Activated CD8-positive, alpha-beta memory T cell treated with anti-CD3 and anti-CD28 coated beads, Interleukin-2, amount 50 U/mL, for 1 hour (primary cell): Measurements from ENCODE around the gene ATE1.
"Not testable (repeated sequence)": the region's sequence is repeated elsewhere in the genome, so short reads cannot be mapped to it uniquely, and the experiment has no call there.

Experiments used
- DNase-seq: peaks from one replicate; pipeline ENCODE4 v3.0.0-alpha.2; 2020; ENCODE audit errors: extremely low read depth

The ATE1 gene

GRCh38 chr10:121930268-121931085, 2.6 kb upstream of the ATE1 start:
- not testable (repeated sequence) for DNase-seq

GRCh38 chr10:121929585-121930267, 1.9 kb upstream of the ATE1 start:
- DNase-seq: not testable (repeated sequence)

GRCh38 chr10:121928528-121928884, 675 bp upstream of the ATE1 start:
- no peak for DNase-seq

GRCh38 chr10:121927318-121927840, 452 bp downstream of the ATE1 start:
- no peak for DNase-seq

- DNase-seq: no peak
These were observed 1.0 kb downstream of the ATE1 start for GRCh38 chr10:121926671-121927317.

GRCh38 chr10:121926157-121926556, 1.7 kb downstream of the ATE1 start:
- DNase-seq: no peak

- DNase-seq: no peak
These were observed 6.4 kb downstream of the ATE1 start for GRCh38 chr10:121921238-121921931.

- DNase-seq: no peak
These were observed 8.2 kb downstream of the ATE1 start for GRCh38 chr10:121919666-121920065.

- DNase-seq: not testable (repeated sequence)
These were observed 9.0 kb downstream of the ATE1 start for GRCh38 chr10:121918800-121919199.

GRCh38 chr10:121914661-121915060, 13.2 kb downstream of the ATE1 start:
- no peak for DNase-seq

GRCh38 chr10:121911421-121911697, 16.5 kb downstream of the ATE1 start:
- no peak for DNase-seq

GRCh38 chr10:121910673-121911420, 17.0 kb downstream of the ATE1 start:
- no peak for DNase-seq

GRCh38 chr10:121904888-121905287, 22.9 kb downstream of the ATE1 start:
- DNase-seq: no peak

GRCh38 chr10:121900443-121901174, 27.2 kb downstream of the ATE1 start:
- no peak for DNase-seq

GRCh38 chr10:121899727-121900126, 28.1 kb downstream of the ATE1 start:
- DNase-seq: no peak

GRCh38 chr10:121891103-121891502, 36.7 kb downstream of the ATE1 start:
- no peak for DNase-seq

GRCh38 chr10:121889212-121889611, 38.6 kb downstream of the ATE1 start:
- DNase-seq: no peak

- DNase-seq: no peak
These were observed 40.7 kb downstream of the ATE1 start for GRCh38 chr10:121886997-121887622.

- DNase-seq: no peak
These were observed 41.6 kb downstream of the ATE1 start for GRCh38 chr10:121886181-121886580.

- no peak for DNase-seq
These were observed 46.9 kb downstream of the ATE1 start for GRCh38 chr10:121880895-121881294.
